Activated T-cell treated with anti-CD3 and anti-CD28 coated beads, Interleukin-2, amount 50 U/mL, for 72 hours (primary cell): Measurements from ENCODE around the gene NEURL4. TPM values are rescaled to one million over a fixed set of nuclear protein-coding genes. Genes with fewer than 3 reads are reported as not detected.
A peak's percentile ranks its signal among the peaks of the same experiment; 100 is the strongest.
"Not testable (repeated sequence)": the region's sequence is repeated elsewhere in the genome, so short reads cannot be mapped to it uniquely, and the experiment has no call there.

ENCODE experiments used
- ATAC-seq, 2 donors: fragments of 150-1000 bp; cut with Tn5 transposase; replicated peaks in 1 of 2; 2 replicates each; pipeline ENCODE4 v1.10.0; 2021; ENCODE audit warnings: moderate library complexity in 2 of 2, mild to moderate bottlenecking in 1 of 2
- DNase-seq, 2 donors: peaks; one replicate each; pipeline ENCODE4 v3.0.0; 2021 to 2022; ENCODE audit warnings: mixed read lengths in 1 of 2
- H3K27ac Mint-ChIP-seq: one replicate; pipeline ENCODE4 v1.8.0; 2022; ENCODE audit warnings: mild to moderate bottlenecking, moderate library complexity, mixed read lengths
- H3K27me3 Mint-ChIP-seq: one replicate; pipeline ENCODE4 v1.8.0; 2022; ENCODE audit warnings: low read depth, mixed read lengths
- H3K36me3 Mint-ChIP-seq, 2 donors: one replicate each; pipeline ENCODE4 v1.8.0; 2022; ENCODE audit warnings: mixed read lengths in 2 of 2, mild to moderate bottlenecking in 1 of 2; ENCODE audit not compliant: insufficient read depth in 2 of 2
- H3K4me1 Mint-ChIP-seq: one replicate; pipeline ENCODE4 v1.8.0; 2022; ENCODE audit warnings: low read depth, mixed read lengths
- H3K4me3 Mint-ChIP-seq, 2 donors: one replicate each; pipeline ENCODE4 v1.8.0; 2022; ENCODE audit warnings: mild to moderate bottlenecking in 2 of 2, mixed read lengths in 2 of 2, moderate library complexity in 2 of 2
- H3K9me3 Mint-ChIP-seq, 2 donors: one replicate each; pipeline ENCODE4 v1.8.0; 2022; ENCODE audit warnings: mixed read lengths in 2 of 2
- total RNA-seq, 2 donors: library from RNA; stranded (reverse); gene quantifications; one replicate each; pipeline ENCODE4 v1.2.3, GENCODE V29; 2022

The NEURL4 gene
- total RNA-seq, 2 donors from 2014 or later = 35.7 to 37.6 TPM

GRCh38 chr17:7337600-7337999 lies 8.5 kb upstream of the NEURL4 start:
- H3K27me3 Mint-ChIP-seq, H3K9me3 Mint-ChIP-seq, DNase-seq, ATAC-seq: not testable (repeated sequence)
- Mint-ChIP-seq H3K4me3 (peak overlapping the region; percentile 88 to 97), H3K36me3 (peaks cover 14 to 18% of the 10 kb centered on the region in 2 donors), H3K27ac (peak overlapping the region; percentile 88), H3K4me1 (peaks cover 56% of the 10 kb centered on the region)

- peak; percentile 84 to 86 for DNase-seq
- peak within 1 kb of the TSS; percentile 88 to 97 for H3K4me3 Mint-ChIP-seq
These were observed 7.4 kb upstream of the NEURL4 start, which contains the start of gene ACAP1 for GRCh38 chr17:7336240-7337175. Gene ACAP1, plus strand, starts transcription at chr17:7336529. Its CDS starts 206 bp downstream, at chr17:7336735.

GRCh38 chr17:7335765-7336164 lies 6.6 kb upstream of the NEURL4 start:
- H3K36me3 Mint-ChIP-seq = peaks cover 11 to 14% of the 10 kb centered on the region in 2 donors
- H3K4me3 Mint-ChIP-seq = peak overlapping the region; percentile 88 to 97
- H3K27me3 Mint-ChIP-seq, ATAC-seq, H3K9me3 Mint-ChIP-seq, DNase-seq: not testable (repeated sequence)
- peak overlapping the region; percentile 94 for H3K27ac Mint-ChIP-seq
- H3K4me1 Mint-ChIP-seq = peaks cover 63% of the 10 kb centered on the region

More at GRCh38 chr17:7336240-7337175, 7.4 kb upstream of the NEURL4 start, which contains the start of gene ACAP1:
- no peaks in the 10 kb centered on the region for H3K27me3 Mint-ChIP-seq
- ATAC-seq = peak; percentile 94 to 97
- peak within 1 kb of the TSS; percentile 94 for H3K27ac Mint-ChIP-seq
- peaks cover 61% of the 10 kb centered on the region for H3K4me1 Mint-ChIP-seq
- H3K9me3 Mint-ChIP-seq = no peaks in the 10 kb centered on the region
- peaks cover 13 to 17% of the 10 kb centered on the region in 2 donors for H3K36me3 Mint-ChIP-seq

GRCh38 chr17:7334938-7335538 lies 5.9 kb upstream of the NEURL4 start:
- Mint-ChIP-seq H3K9me3 (no peaks in the 10 kb centered on the region), H3K4me1 (peaks cover 62% of the 10 kb centered on the region), H3K27ac (peak overlapping the region; percentile 43), H3K27me3 (no peaks in the 10 kb centered on the region), H3K4me3 (peak overlapping the region; percentile 88 to 97), H3K36me3 (peaks cover 10 to 11% of the 10 kb centered on the region in 2 donors)
- DNase-seq (no peak), ATAC-seq (no peak)

GRCh38 chr17:7332600-7333069 lies 3.5 kb upstream of the NEURL4 start:
- H3K36me3 Mint-ChIP-seq, H3K9me3 Mint-ChIP-seq, H3K27me3 Mint-ChIP-seq, ATAC-seq: not testable (repeated sequence)
- H3K27ac Mint-ChIP-seq = peak overlapping the region; percentile 88
- peak overlapping the region; percentile 82 to 94 for H3K4me3 Mint-ChIP-seq
- peaks cover 64% of the 10 kb centered on the region for H3K4me1 Mint-ChIP-seq
- DNase-seq = peak; percentile 49 to 62

DNA sequence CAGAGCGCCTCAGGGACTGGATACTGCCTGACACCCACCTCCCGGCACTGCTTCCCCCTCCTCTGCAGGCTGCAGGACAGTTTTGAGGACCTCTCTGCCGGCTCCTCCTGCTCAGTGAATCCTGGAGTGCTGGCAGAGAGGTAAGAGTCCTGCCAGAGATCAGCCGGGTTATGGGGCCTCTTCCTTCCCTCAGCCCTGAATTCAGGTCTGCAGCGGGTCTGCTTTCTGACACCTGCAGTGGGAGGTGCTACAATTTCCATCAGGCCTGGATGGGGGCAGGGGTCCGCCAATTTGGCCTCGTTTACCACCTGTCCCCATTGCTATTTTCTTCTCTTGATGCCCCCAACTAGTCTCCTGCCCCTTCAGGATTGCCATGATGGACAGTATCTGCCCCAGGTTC lies 3.0 kb upstream of the NEURL4 start:
- DNase-seq (no peak), ATAC-seq (no peak)
- H3K27ac Mint-ChIP-seq = peak overlapping the region; percentile 88
- peak overlapping the region; percentile 82 to 94 for H3K4me3 Mint-ChIP-seq
- H3K9me3 Mint-ChIP-seq = no peaks in the 10 kb centered on the region
- peaks cover 62% of the 10 kb centered on the region for H3K4me1 Mint-ChIP-seq
- no peaks in the 10 kb centered on the region for H3K27me3 Mint-ChIP-seq
- peaks cover 2 to 3% of the 10 kb centered on the region in 2 donors for H3K36me3 Mint-ChIP-seq

- ATAC-seq (no peak), DNase-seq (no peak)
- Mint-ChIP-seq H3K4me1 (peaks cover 53% of the 10 kb centered on the region), H3K27me3 (no peaks in the 10 kb centered on the region), H3K27ac (no peak overlapping the region), H3K4me3 (peak overlapping the region; percentile 83 to 92), H3K9me3 (no peaks in the 10 kb centered on the region), H3K36me3 (peaks cover 0 to 1% of the 10 kb centered on the region in 2 donors)
These were observed 1.5 kb upstream of the NEURL4 start for GRCh38 chr17:7330638-7331015.

- no peaks in the 10 kb centered on the region for H3K27me3 Mint-ChIP-seq
- H3K4me3 Mint-ChIP-seq = peak overlapping the region; percentile 83 to 92
- H3K9me3 Mint-ChIP-seq = no peaks in the 10 kb centered on the region
- ATAC-seq (peak; percentile 77 to 78), DNase-seq (peak; percentile 85 to 90)
- peaks cover 0 to 1% of the 10 kb centered on the region in 2 donors for H3K36me3 Mint-ChIP-seq
- H3K27ac Mint-ChIP-seq = peak overlapping the region; percentile 96
- H3K4me1 Mint-ChIP-seq = peaks cover 48% of the 10 kb centered on the region
These were observed 982 bp upstream of the NEURL4 start for GRCh38 chr17:7329997-7330637.

GRCh38 chr17:7329374-7329996 lies 350 bp upstream of the NEURL4 start:
- ATAC-seq (peak; percentile 66 to 77), DNase-seq (peak; percentile 95 to 98)
- Mint-ChIP-seq H3K9me3 (no peaks in the 10 kb centered on the region), H3K4me1 (peaks cover 42% of the 10 kb centered on the region), H3K27ac (peak overlapping the region; percentile 96), H3K27me3 (no peaks in the 10 kb centered on the region), H3K36me3 (peaks cover 0 to 4% of the 10 kb centered on the region in 2 donors), H3K4me3 (peak overlapping the region; percentile 83 to 92)

GRCh38 chr17:7328009-7328408 lies 1.1 kb downstream of the NEURL4 start:
- Mint-ChIP-seq H3K27me3 (no peaks in the 10 kb centered on the region), H3K36me3 (peaks cover 0 to 8% of the 10 kb centered on the region in 2 donors), H3K27ac (peak overlapping the region; percentile 1), H3K4me1 (peaks cover 35% of the 10 kb centered on the region), H3K4me3 (peak overlapping the region; percentile 89 to 92), H3K9me3 (no peaks in the 10 kb centered on the region)
- ATAC-seq (no peak), DNase-seq (no peak)

GRCh38 chr17:7327501-7327900 lies 1.6 kb downstream of the NEURL4 start:
- Mint-ChIP-seq H3K27me3 (no peaks in the 10 kb centered on the region), H3K27ac (no peak overlapping the region), H3K9me3 (no peaks in the 10 kb centered on the region), H3K36me3 (peaks cover 0 to 8% of the 10 kb centered on the region in 2 donors), H3K4me1 (peaks cover 30% of the 10 kb centered on the region), H3K4me3 (peak overlapping the region in 1 of 2 donors; percentile 92)
- no peak for DNase-seq
- no peak for ATAC-seq

DNA sequence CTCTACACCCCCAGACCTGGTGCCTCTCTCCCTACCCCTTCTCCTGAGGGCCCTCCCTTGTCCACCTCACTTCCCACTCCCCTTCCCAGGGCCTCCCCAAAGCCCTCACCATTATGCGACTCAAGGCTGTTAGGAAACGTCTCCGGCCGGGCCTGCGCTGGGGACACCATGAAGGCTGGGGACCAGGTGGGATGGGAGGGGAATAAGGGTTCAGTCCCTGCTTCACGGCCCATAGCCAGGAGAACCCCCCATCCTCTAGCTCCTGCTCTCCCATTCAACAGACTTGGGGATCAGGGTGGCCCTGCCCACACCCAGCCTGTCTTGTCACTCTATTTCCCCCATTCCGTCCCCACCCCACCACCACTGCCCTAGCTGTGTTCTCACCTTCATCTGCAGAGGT lies 2.1 kb downstream of the NEURL4 start:
- Mint-ChIP-seq H3K27ac (peak overlapping the region; percentile 34), H3K4me1 (peaks cover 26% of the 10 kb centered on the region), H3K36me3 (peaks cover 0 to 8% of the 10 kb centered on the region in 2 donors), H3K27me3 (no peaks in the 10 kb centered on the region), H3K4me3 (peak overlapping the region in 1 of 2 donors; percentile 8), H3K9me3 (no peaks in the 10 kb centered on the region)
- DNase-seq (no peak), ATAC-seq (no peak)
